Pancreas (tissue), 10 donors: ENCODE results near the gene TIGIT. TPM values are rescaled to one million over a fixed set of nuclear protein-coding genes. Genes with fewer than 3 reads are reported as not detected.

ENCODE experiments used
- ATAC-seq, 4 donors: fragments of 200-7000 bp; cut with Tn5 transposase; one replicate each; pipeline versions ENCODE4 v1.8.0 to v1.9.1; 2020; ENCODE audit warnings: mild to moderate bottlenecking in 4 of 4, moderate library complexity in 4 of 4
- DNase-seq, 6 donors: peaks; one replicate each; pipeline ENCODE4 v3.0.0-alpha.2; 2020
- FAIRE-seq: peaks from 2 replicates; lab custom pipeline; 2012; peaks lifted over from hg19 to GRCh38; lab: Jason Lieb, UNC
- H3K27ac ChIP-seq, 4 donors: fragments of 200-600 bp; sonication (generic); 1 replicate in 3 of 4; 2 replicates in 1 of 4; pipeline versions ENCODE4 v1.5.0 to v1.8.0; 2020
- H3K27me3 ChIP-seq, 4 donors: fragments of 200-600 bp; one replicate each; pipeline ENCODE4 v1.8.0; 2021
- H3K36me3 ChIP-seq, 3 donors: fragments of 200-600 bp; sonication (generic) in 1 of 3; one replicate each; pipeline versions ENCODE4 v1.5.0 to v1.8.0; 2020 to 2021
- H3K4me1 ChIP-seq, 3 donors: fragments of 200-600 bp; one replicate each; pipeline ENCODE4 v1.8.0; 2021
- H3K4me3 ChIP-seq, 4 donors: fragments of 200-600 bp; sonication (generic) in 2 of 4; one replicate each; pipeline versions ENCODE4 v1.5.0 to v1.8.0; 2020 to 2021
- H3K9me3 ChIP-seq, 4 donors: fragments of 200-600 bp; one replicate each; pipeline ENCODE4 v1.8.0; 2021
- WGBS, 2 donors: extraction: QIAGEN DNeasy Blood & Tissue Kit; methylation state at CpG; one replicate each; pipeline ENCODE4 v1.1.7; 2013; 5-methylcytosine and 5-hydroxymethylcytosine counted together
- intact Hi-C, 3 donors: fragments of 100-400 bp; cut with DNase I; formaldehyde crosslinking; loops; one replicate each; pipeline versions ENCODE4 v1.11.1 to v1.14.2; 2022
- polyA plus RNA-seq, 2 donors: library from polyadenylated mRNA; stranded (reverse); fragments of 200-250 nt; gene quantifications; one replicate each; pipeline ENCODE4 v1.2.3, GENCODE V29; 2013
- total RNA-seq, 6 donors: library from RNA; stranded (reverse); fragmentation: NEBNext Ultra II Directional in 4 of 6; extraction: Animal tissue kit (Norgen Biotek cat#: 25700) in 4 of 6; gene quantifications; one replicate each; pipeline versions ENCODE4 v1.2.1 to v1.2.4, GENCODE V29; 2021 to 2023
- TF ChIP-seq, protein P1 (sequence below), 4 donors: fragments of 200-600 bp; sonication (generic) in 3 of 4; IDR thresholded peaks; one replicate each; pipeline versions ENCODE4 v1.5.0 to v1.8.0; 2021; ENCODE audit warnings: antibody characterized with exemption in 4 of 4
- donor health status: healthy with polysubstance abuse.
- donor health status: DM: no; HTN: no; CAD: no; lungs with moderate emphysema.
- donor health status: DM: no; HTN: no; CAD: no.
- donor health status: control.
- donor health status: control.
- donor health status: Bipolar disorder and iron deficiency.
- donor health status: DM: yes; HTN: yes; CAD: no.
- donor health status: DM: no; HTN: no; CAD: no.
- donor health status: DM: no; HTN: no; CAD: no.
- donor health status: DM: yes; HTN: yes; CAD: no.

Gene TIGIT
- total and polyA plus RNA-seq, 8 donors: 0.05 to 0.34 (median 0.19) TPM; not detected in 3

DNA sequence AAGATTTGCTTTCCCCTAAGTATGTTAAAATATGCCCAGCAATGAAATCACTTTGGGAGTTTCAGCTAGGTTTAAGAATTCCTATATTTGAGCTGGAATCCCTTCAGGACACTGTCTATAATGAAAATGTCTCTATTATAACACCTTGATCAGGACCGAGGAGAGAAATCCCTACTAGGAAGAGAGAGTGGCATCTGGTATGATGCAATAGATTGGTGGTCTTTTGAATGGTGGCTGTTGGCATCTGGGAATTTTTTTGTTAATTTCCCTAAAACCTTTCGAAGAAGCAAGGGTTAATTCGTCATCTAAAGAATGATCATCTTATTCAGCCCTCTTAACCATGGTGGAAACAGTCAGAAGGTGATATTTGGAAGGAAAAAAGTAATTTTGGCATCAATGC lies 43.0 kb downstream of the TIGIT start:
- no peak overlapping the region for H3K4me3 ChIP-seq
- FAIRE-seq (no peak), ATAC-seq (no peak), DNase-seq (no peak)
- no peaks in the 10 kb centered on the region for H3K27me3 ChIP-seq
- H3K4me1 ChIP-seq: no peaks in the 10 kb centered on the region
- WGBS, 2 donors: 86 to 89% methylated on average over 3 of the region's 3 CpGs
- no peaks in the 10 kb centered on the region for H3K9me3 ChIP-seq
- H3K36me3 ChIP-seq: peaks cover 0 to 21% (median 0%) of the 10 kb centered on the region in 3 donors
- H3K27ac ChIP-seq: no peak overlapping the region
- intact Hi-C loops: no loop called here
- TF ChIP-seq, protein P1, sequence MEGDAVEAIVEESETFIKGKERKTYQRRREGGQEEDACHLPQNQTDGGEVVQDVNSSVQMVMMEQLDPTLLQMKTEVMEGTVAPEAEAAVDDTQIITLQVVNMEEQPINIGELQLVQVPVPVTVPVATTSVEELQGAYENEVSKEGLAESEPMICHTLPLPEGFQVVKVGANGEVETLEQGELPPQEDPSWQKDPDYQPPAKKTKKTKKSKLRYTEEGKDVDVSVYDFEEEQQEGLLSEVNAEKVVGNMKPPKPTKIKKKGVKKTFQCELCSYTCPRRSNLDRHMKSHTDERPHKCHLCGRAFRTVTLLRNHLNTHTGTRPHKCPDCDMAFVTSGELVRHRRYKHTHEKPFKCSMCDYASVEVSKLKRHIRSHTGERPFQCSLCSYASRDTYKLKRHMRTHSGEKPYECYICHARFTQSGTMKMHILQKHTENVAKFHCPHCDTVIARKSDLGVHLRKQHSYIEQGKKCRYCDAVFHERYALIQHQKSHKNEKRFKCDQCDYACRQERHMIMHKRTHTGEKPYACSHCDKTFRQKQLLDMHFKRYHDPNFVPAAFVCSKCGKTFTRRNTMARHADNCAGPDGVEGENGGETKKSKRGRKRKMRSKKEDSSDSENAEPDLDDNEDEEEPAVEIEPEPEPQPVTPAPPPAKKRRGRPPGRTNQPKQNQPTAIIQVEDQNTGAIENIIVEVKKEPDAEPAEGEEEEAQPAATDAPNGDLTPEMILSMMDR (IDR thresholded peaks at IDR 0.05): no peak

DNA sequence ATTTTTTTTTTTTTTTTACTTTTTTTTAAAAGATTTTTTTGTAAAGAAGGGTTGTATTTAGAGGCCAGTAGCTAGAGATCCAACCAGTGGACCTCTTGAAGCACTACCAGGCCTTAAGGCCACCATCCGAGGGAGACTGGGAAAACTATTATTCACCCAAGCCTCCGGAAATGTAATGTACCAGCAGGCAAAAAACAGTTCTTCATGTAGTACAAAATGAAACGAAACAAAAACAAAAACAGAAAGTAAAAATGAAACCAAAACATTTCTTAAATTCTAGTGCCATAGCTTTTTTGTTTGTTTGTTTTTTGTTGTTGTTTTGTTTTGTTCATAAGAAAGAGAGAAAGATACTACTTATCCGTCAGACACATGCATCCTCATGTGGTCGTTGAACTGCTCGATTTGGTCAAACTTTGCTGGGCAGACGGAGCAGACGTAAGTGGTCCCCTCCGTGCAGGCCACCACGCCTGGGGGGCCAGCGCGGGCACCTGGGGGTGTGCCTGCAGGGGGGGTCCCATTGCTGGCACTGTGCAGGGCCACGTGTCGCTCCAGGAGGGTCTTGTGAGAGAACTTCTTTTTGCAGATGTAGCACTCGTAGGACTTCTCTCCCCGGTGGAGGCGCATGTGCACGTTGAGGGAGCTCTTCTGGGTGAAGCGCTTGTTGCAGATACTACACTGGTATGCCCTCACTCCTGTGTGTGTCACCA lies 45.0 kb downstream of the TIGIT start:
- 94 to 95% methylated on average over 19 of the region's 19 CpGs for WGBS, 2 donors
- FAIRE-seq (no peak), DNase-seq (peak in 1 of 6 donors; percentile 50), ATAC-seq (peak in 1 of 4 donors; percentile 30)
- intact Hi-C loops: no loop called here
- Histone ChIP-seq H3K9me3 (no peaks in the 10 kb centered on the region), H3K27me3 (no peaks in the 10 kb centered on the region), H3K4me1 (no peaks in the 10 kb centered on the region), H3K27ac (no peak overlapping the region), H3K4me3 (no peak overlapping the region), H3K36me3 (peaks cover 0 to 21% (median 0%) of the 10 kb centered on the region in 3 donors)
- TF ChIP-seq, protein P1 (IDR thresholded peaks at IDR 0.05): no peak

DNA sequence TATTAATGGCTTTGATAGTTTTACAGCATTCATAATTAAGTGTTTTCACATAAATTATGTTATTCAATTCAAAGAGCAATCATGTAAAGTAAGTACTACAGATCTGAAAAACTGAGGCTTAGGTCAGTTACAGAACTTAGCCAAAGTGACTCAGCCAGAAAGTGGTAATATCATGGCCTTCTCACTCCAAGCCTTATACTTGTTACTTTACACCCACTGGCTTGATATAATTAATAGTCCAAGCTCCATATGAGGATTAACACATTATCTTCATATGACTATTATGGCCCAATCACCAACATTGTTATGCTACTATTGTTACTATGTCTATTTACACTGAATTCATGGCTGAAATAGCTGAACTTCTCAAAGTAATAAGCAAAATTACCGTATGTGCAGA lies 50.7 kb downstream of the TIGIT start:
- Histone ChIP-seq H3K4me1 (no peaks in the 10 kb centered on the region), H3K9me3 (no peaks in the 10 kb centered on the region), H3K36me3 (peaks cover 0 to 11% (median 4%) of the 10 kb centered on the region in 3 donors), H3K27me3 (no peaks in the 10 kb centered on the region), H3K27ac (no peak overlapping the region), H3K4me3 (no peak overlapping the region)
- FAIRE-seq (no peak), DNase-seq (no peak), ATAC-seq (no peak)
- WGBS, 2 donors: 88 to 93% methylated on average over 1 of the region's 1 CpG
- TF ChIP-seq, protein P1 (IDR thresholded peaks at IDR 0.05): no peak
- intact Hi-C loops: no loop called here

DNA sequence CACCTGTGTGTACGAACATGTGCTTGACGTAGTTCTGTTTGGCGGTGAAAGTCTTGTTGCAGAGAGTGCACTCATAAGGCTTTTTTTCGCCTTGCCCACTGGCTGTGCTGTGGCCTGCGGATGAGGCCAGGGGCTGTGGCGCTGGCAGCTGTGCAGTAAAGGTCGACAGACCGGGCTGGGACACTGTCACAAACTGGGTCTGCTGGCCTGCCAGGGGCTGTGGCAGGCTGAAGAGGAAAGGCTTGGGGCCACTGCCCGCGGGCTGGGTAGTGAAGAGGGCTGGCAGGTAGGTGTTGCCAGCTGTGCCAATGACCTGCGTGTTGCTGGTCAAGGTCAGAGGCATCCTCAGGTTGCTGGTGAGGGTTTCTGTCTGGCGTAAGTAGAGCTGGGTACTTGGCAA lies 56.4 kb downstream of the TIGIT start:
- DNase-seq (peak in 2 of 6 donors; percentile 21 to 59), FAIRE-seq (no peak), ATAC-seq (no peak)
- TF ChIP-seq, protein P1 (IDR thresholded peaks at IDR 0.05): no peak
- no peak overlapping the region for H3K27ac ChIP-seq
- no peaks in the 10 kb centered on the region for H3K27me3 ChIP-seq
- no peak overlapping the region for H3K4me3 ChIP-seq
- peaks cover 0 to 30% (median 16%) of the 10 kb centered on the region in 3 donors for H3K36me3 ChIP-seq
- intact Hi-C loops: no loop called here
- 95 to 99% methylated on average over 12 of the region's 12 CpGs for WGBS, 2 donors
- H3K4me1 ChIP-seq: no peaks in the 10 kb centered on the region
- H3K9me3 ChIP-seq: no peaks in the 10 kb centered on the region

DNA sequence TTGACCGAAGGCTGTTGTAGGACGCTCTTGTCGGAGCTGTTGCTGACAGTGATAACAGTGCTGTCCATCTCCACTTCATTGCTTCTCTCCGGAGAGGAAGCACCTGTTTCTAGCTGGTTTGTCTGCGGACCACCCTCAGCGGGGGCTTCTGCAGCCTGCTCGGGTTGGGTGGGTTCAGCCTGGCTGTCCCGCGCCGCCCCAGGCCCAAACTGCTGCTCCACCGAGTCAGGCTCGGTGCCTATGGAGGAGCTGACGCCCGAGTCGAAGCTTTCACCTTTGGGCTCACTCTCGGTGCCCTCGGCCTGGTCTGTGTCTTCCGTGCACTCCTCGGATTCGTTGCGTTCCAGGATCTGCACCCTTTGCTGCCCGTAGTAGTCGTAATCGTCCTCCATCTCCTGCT lies 56.9 kb downstream of the TIGIT start:
- WGBS, 2 donors: 96 to 99% methylated on average over 24 of the region's 24 CpGs
- TF ChIP-seq, protein P1 (IDR thresholded peaks at IDR 0.05): no peak
- Histone ChIP-seq H3K27me3 (no peaks in the 10 kb centered on the region), H3K36me3 (peaks cover 0 to 30% (median 15%) of the 10 kb centered on the region in 3 donors), H3K9me3 (no peaks in the 10 kb centered on the region), H3K4me3 (no peak overlapping the region), H3K27ac (no peak overlapping the region), H3K4me1 (no peaks in the 10 kb centered on the region)
- intact Hi-C loops: no loop called here
- FAIRE-seq (no peak), DNase-seq (peak in 1 of 6 donors; percentile 49), ATAC-seq (no peak)
